ENCODE measurements around the gene PWWP2B. TPM values are rescaled to one million over a fixed set of nuclear protein-coding genes. Genes with fewer than 3 reads are reported as not detected.

The PWWP2B gene
- total and polyA plus RNA-seq, 2 of the 13 experiments (the other 11 are each of a cell fraction or from before 2014, with no cell fraction given), result 2.3 to 4.7 TPM

GRCh38 chr10:132446661-132447445 is 49.9 kb downstream of the PWWP2B start (continued):
- TF ChIP-seq, protein P1, sequence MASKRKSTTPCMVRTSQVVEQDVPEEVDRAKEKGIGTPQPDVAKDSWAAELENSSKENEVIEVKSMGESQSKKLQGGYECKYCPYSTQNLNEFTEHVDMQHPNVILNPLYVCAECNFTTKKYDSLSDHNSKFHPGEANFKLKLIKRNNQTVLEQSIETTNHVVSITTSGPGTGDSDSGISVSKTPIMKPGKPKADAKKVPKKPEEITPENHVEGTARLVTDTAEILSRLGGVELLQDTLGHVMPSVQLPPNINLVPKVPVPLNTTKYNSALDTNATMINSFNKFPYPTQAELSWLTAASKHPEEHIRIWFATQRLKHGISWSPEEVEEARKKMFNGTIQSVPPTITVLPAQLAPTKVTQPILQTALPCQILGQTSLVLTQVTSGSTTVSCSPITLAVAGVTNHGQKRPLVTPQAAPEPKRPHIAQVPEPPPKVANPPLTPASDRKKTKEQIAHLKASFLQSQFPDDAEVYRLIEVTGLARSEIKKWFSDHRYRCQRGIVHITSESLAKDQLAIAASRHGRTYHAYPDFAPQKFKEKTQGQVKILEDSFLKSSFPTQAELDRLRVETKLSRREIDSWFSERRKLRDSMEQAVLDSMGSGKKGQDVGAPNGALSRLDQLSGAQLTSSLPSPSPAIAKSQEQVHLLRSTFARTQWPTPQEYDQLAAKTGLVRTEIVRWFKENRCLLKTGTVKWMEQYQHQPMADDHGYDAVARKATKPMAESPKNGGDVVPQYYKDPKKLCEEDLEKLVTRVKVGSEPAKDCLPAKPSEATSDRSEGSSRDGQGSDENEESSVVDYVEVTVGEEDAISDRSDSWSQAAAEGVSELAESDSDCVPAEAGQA (IDR thresholded peaks at IDR 0.05; ENCODE audit: low read depth), result no peak
- TF ChIP-seq, protein P1 (CRISPR knock-in tag; IDR thresholded peaks at IDR 0.05; ENCODE audit: borderline replicate concordance), result no peak
- TF ChIP-seq NCOA5 (CRISPR knock-in tag; IDR thresholded peaks at IDR 0.05) (no peak), IRF1 (CRISPR knock-in tag; IDR thresholded peaks at IDR 0.05; ENCODE audit: low read depth) (no peak), KLF9 (CRISPR knock-in tag; IDR thresholded peaks at IDR 0.05; ENCODE audit: low read depth) (no peak), ATF1 (CRISPR knock-in tag; IDR thresholded peaks at IDR 0.05) (no peak), ZMYM3 (CRISPR knock-in tag; IDR thresholded peaks at IDR 0.05) (peak; percentile 16; the same call in 1 of the 2 replicates), FOSL1 (CRISPR knock-in tag; IDR thresholded peaks at IDR 0.05; ENCODE audit: borderline replicate concordance) (no peak), NR2C2 (CRISPR knock-in tag; IDR thresholded peaks at IDR 0.05; ENCODE audit: borderline replicate concordance) (peak; percentile 65)
- TF ChIP-seq, protein P2, sequence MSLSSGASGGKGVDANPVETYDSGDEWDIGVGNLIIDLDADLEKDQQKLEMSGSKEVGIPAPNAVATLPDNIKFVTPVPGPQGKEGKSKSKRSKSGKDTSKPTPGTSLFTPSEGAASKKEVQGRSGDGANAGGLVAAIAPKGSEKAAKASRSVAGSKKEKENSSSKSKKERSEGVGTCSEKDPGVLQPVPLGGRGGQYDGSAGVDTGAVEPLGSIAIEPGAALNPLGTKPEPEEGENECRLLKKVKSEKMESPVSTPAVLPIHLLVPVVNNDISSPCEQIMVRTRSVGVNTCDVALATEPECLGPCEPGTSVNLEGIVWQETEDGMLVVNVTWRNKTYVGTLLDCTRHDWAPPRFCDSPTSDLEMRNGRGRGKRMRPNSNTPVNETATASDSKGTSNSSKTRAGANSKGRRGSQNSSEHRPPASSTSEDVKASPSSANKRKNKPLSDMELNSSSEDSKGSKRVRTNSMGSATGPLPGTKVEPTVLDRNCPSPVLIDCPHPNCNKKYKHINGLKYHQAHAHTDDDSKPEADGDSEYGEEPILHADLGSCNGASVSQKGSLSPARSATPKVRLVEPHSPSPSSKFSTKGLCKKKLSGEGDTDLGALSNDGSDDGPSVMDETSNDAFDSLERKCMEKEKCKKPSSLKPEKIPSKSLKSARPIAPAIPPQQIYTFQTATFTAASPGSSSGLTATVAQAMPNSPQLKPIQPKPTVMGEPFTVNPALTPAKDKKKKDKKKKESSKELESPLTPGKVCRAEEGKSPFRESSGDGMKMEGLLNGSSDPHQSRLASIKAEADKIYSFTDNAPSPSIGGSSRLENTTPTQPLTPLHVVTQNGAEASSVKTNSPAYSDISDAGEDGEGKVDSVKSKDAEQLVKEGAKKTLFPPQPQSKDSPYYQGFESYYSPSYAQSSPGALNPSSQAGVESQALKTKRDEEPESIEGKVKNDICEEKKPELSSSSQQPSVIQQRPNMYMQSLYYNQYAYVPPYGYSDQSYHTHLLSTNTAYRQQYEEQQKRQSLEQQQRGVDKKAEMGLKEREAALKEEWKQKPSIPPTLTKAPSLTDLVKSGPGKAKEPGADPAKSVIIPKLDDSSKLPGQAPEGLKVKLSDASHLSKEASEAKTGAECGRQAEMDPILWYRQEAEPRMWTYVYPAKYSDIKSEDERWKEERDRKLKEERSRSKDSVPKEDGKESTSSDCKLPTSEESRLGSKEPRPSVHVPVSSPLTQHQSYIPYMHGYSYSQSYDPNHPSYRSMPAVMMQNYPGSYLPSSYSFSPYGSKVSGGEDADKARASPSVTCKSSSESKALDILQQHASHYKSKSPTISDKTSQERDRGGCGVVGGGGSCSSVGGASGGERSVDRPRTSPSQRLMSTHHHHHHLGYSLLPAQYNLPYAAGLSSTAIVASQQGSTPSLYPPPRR (CRISPR knock-in tag; IDR thresholded peaks at IDR 0.05; ENCODE audit: borderline replicate concordance), result 0 out of 2 replicates have a peak, but pooled peaks have one; percentile 20
- TF ChIP-seq, protein P3, sequence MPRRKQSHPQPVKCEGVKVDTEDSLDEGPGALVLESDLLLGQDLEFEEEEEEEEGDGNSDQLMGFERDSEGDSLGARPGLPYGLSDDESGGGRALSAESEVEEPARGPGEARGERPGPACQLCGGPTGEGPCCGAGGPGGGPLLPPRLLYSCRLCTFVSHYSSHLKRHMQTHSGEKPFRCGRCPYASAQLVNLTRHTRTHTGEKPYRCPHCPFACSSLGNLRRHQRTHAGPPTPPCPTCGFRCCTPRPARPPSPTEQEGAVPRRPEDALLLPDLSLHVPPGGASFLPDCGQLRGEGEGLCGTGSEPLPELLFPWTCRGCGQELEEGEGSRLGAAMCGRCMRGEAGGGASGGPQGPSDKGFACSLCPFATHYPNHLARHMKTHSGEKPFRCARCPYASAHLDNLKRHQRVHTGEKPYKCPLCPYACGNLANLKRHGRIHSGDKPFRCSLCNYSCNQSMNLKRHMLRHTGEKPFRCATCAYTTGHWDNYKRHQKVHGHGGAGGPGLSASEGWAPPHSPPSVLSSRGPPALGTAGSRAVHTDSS (CRISPR knock-in tag; conservative IDR thresholded peaks at IDR 0.05), result no peak
- TF ChIP-seq, protein P4, sequence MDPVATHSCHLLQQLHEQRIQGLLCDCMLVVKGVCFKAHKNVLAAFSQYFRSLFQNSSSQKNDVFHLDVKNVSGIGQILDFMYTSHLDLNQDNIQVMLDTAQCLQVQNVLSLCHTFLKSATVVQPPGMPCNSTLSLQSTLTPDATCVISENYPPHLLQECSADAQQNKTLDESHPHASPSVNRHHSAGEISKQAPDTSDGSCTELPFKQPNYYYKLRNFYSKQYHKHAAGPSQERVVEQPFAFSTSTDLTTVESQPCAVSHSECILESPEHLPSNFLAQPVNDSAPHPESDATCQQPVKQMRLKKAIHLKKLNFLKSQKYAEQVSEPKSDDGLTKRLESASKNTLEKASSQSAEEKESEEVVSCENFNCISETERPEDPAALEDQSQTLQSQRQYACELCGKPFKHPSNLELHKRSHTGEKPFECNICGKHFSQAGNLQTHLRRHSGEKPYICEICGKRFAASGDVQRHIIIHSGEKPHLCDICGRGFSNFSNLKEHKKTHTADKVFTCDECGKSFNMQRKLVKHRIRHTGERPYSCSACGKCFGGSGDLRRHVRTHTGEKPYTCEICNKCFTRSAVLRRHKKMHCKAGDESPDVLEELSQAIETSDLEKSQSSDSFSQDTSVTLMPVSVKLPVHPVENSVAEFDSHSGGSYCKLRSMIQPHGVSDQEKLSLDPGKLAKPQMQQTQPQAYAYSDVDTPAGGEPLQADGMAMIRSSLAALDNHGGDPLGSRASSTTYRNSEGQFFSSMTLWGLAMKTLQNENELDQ (CRISPR knock-in tag; IDR thresholded peaks at IDR 0.05; ENCODE audit: borderline replicate concordance), result no peak
